ENCODE measurements around the gene TPGS1. TPM values are rescaled to one million over a fixed set of nuclear protein-coding genes. Genes with fewer than 3 reads are reported as not detected.

The TPGS1 gene
- total RNA-seq, 2 experiments from 2014 or later = 20.1 to 20.7 TPM

- ChIA-PET CTCF (no interaction called here), POLR2A (no interaction called here)
- Mint-ChIP-seq H3K4me3 (no peak overlapping the region), H3K27me3 (ENCODE audit: low read depth) (no peaks in the 10 kb centered on the region), H3K36me3 (ENCODE audit: low read depth) (no peaks in the 10 kb centered on the region), H3K27ac (no peak overlapping the region), H3K4me1 (ENCODE audit: low read depth) (peaks cover 3% of the 10 kb centered on the region), H3K9me3 (ENCODE audit: insufficient read depth) (no peaks in the 10 kb centered on the region)
- ATAC-seq (no peak), DNase-seq (no peak)
These were observed 51.6 kb downstream of the TPGS1 start for GRCh38 chr19:558770-559439.

GRCh38 chr19:560121-560520, 52.8 kb downstream of the TPGS1 start:
- DNase-seq (no peak), ATAC-seq (no peak)
- peaks cover 3% of the 10 kb centered on the region for H3K4me1 Mint-ChIP-seq (ENCODE audit: low read depth)
- H3K36me3 Mint-ChIP-seq (ENCODE audit: low read depth) = no peaks in the 10 kb centered on the region
- ChIA-PET CTCF (no interaction called here), POLR2A (no interaction called here)
- H3K27me3 Mint-ChIP-seq (ENCODE audit: low read depth) = no peaks in the 10 kb centered on the region
- no peak overlapping the region for H3K4me3 Mint-ChIP-seq
- H3K9me3 Mint-ChIP-seq (ENCODE audit: insufficient read depth) = no peaks in the 10 kb centered on the region
- no peak overlapping the region for H3K27ac Mint-ChIP-seq

- ChIA-PET POLR2A (interaction anchor here (1.2 kb wide), 1 partner anchor 12 kb away, joined by 3 read pairs; no protein-coding TSS in a partner anchor), CTCF (interaction anchor here (0.6 to 1.6 kb wide), 2 partner anchors 56 to 60 kb away, joined by 3 to 7 read pairs; no protein-coding TSS in a partner anchor)
- peaks cover 1% of the 10 kb centered on the region for H3K36me3 Mint-ChIP-seq (ENCODE audit: low read depth)
- no peak overlapping the region for H3K27ac Mint-ChIP-seq
- DNase-seq (no peak), ATAC-seq (no peak)
- peaks cover 9% of the 10 kb centered on the region for H3K4me1 Mint-ChIP-seq (ENCODE audit: low read depth)
- no peak overlapping the region for H3K4me3 Mint-ChIP-seq
- H3K9me3 Mint-ChIP-seq (ENCODE audit: insufficient read depth) = no peaks in the 10 kb centered on the region
- no peaks in the 10 kb centered on the region for H3K27me3 Mint-ChIP-seq (ENCODE audit: low read depth)
These were observed 59.1 kb downstream of the TPGS1 start for GRCh38 chr19:566403-566802.

- POLR2A ChIA-PET = interaction anchor here (1.2 kb wide), 1 partner anchor 12 kb away, joined by 3 read pairs; no protein-coding TSS in a partner anchor
- Mint-ChIP-seq H3K9me3 (ENCODE audit: insufficient read depth) (no peaks in the 10 kb centered on the region), H3K4me3 (no peak overlapping the region), H3K36me3 (ENCODE audit: low read depth) (peaks cover 1% of the 10 kb centered on the region), H3K27ac (no peak overlapping the region), H3K4me1 (ENCODE audit: low read depth) (peaks cover 12% of the 10 kb centered on the region), H3K27me3 (ENCODE audit: low read depth) (no peaks in the 10 kb centered on the region)
- CTCF ChIA-PET = interaction anchor here (1.6 kb wide), 1 partner anchor 56 kb away, joined by 7 read pairs; no protein-coding TSS in a partner anchor
- ATAC-seq (no peak), DNase-seq (no peak)
These were observed 59.5 kb downstream of the TPGS1 start for GRCh38 chr19:566844-567243.

GRCh38 chr19:567296-567900, 60.1 kb downstream of the TPGS1 start:
- Mint-ChIP-seq H3K4me3 (no peak overlapping the region), H3K36me3 (ENCODE audit: low read depth) (peaks cover 1% of the 10 kb centered on the region), H3K27me3 (ENCODE audit: low read depth) (no peaks in the 10 kb centered on the region), H3K9me3 (ENCODE audit: insufficient read depth) (no peaks in the 10 kb centered on the region), H3K27ac (no peak overlapping the region), H3K4me1 (ENCODE audit: low read depth) (peaks cover 14% of the 10 kb centered on the region)
- ChIA-PET CTCF (interaction anchor here (1.0 to 1.6 kb wide), 2 partner anchors 57 to 61 kb away, joined by 3 to 7 read pairs; no protein-coding TSS in a partner anchor), POLR2A (interaction anchor here (1.2 kb wide), 1 partner anchor 13 kb away, joined by 3 read pairs; no protein-coding TSS in a partner anchor)
- ATAC-seq (no peak), DNase-seq (no peak)

Other genes starting within 250 kb of the TPGS1 start
- gene PLPP2, start 216.1 kb upstream of the TPGS1 start, total RNA-seq = not detected
- gene MIER2, start 162.7 kb upstream of the TPGS1 start, total RNA-seq = 10 to 100 TPM; 21.6 to 23.1 TPM
- not detected for gene C2CD4C, start 98.3 kb upstream of the TPGS1 start, total RNA-seq
- not detected for gene SHC2, start 46.5 kb upstream of the TPGS1 start, total RNA-seq
- under 1 TPM; 0.16 to 0.39 TPM for gene MADCAM1, start 11.0 kb upstream of the TPGS1 start, total RNA-seq
- 10 to 100 TPM; 49.0 to 53.0 TPM for gene CDC34, start 24.3 kb downstream of the TPGS1 start, total RNA-seq
- 10 to 100 TPM; 86.9 to 87.3 TPM for gene GZMM, start 36.6 kb downstream of the TPGS1 start, total RNA-seq
- 100 to 1,000 TPM; 207 to 217 TPM for gene BSG, start 65.1 kb downstream of the TPGS1 start, total RNA-seq
- 1 to 10 TPM in 1 of 2 experiments, under 1 TPM in 1; 0.84 to 1.3 TPM for gene HCN2, start 82.4 kb downstream of the TPGS1 start, total RNA-seq
- 10 to 100 TPM; 50.6 to 51.0 TPM for gene POLRMT, start 126.0 kb downstream of the TPGS1 start, total RNA-seq
- gene FGF22, start 132.4 kb downstream of the TPGS1 start, total RNA-seq = not detected
- 10 to 100 TPM; 71.3 to 78.4 TPM for gene RNF126, start 155.7 kb downstream of the TPGS1 start, total RNA-seq
- 1 to 10 TPM; 2.2 to 3.0 TPM for gene FSTL3, start 168.9 kb downstream of the TPGS1 start, total RNA-seq
- not detected for gene PRSS57, start 188.0 kb downstream of the TPGS1 start, total RNA-seq
- gene PALM, start 201.4 kb downstream of the TPGS1 start, total RNA-seq = not detected
- not detected for gene MISP, start 243.6 kb downstream of the TPGS1 start, total RNA-seq

Measured in activated CD8-positive, alpha-beta T cell treated with anti-CD3 and anti-CD28 coated beads, Interleukin-2, amount 10 ng/mL, durations not matched to agents 7 days and 5 days (primary cell).